Immature natural killer cell (primary cell): ENCODE measurements around the gene ZNF786. TPM values are rescaled to one million over a fixed set of nuclear protein-coding genes. Genes with fewer than 3 reads are reported as not detected.

Experiments
- DNase-seq, 3 donors: peaks; one replicate each; pipeline ENCODE4 v3.0.0; 2022; ENCODE audit warnings: mixed read lengths in 1 of 3
- H3K27ac Mint-ChIP-seq, 6 donors: one replicate each; pipeline ENCODE4 v1.8.0; 2020; ENCODE audit warnings: mixed read lengths in 6 of 6, mild to moderate bottlenecking in 5 of 6, inconsistent platforms in 4 of 6, moderate library complexity in 3 of 6
- H3K27me3 Mint-ChIP-seq, 3 donors: one replicate each; pipeline ENCODE4 v1.8.0; 2020 to 2021; ENCODE audit warnings: low read depth in 3 of 3, mild to moderate bottlenecking in 3 of 3, mixed read lengths in 3 of 3, moderate library complexity in 3 of 3, inconsistent platforms in 1 of 3
- H3K36me3 Mint-ChIP-seq, 3 donors: one replicate each; pipeline ENCODE4 v1.8.0; 2020; ENCODE audit warnings: mixed read lengths in 3 of 3, inconsistent platforms in 2 of 3, mild to moderate bottlenecking in 2 of 3
- H3K4me1 Mint-ChIP-seq, 2 donors: one replicate each; pipeline ENCODE4 v1.8.0; 2020; ENCODE audit warnings: inconsistent platforms in 2 of 2, mild to moderate bottlenecking in 2 of 2, mixed read lengths in 2 of 2, moderate library complexity in 1 of 2
- H3K4me3 Mint-ChIP-seq, 5 donors: one replicate each; pipeline ENCODE4 v1.8.0; 2020; ENCODE audit warnings: mild to moderate bottlenecking in 5 of 5, mixed read lengths in 5 of 5, inconsistent platforms in 3 of 5, moderate library complexity in 3 of 5
- H3K9me3 Mint-ChIP-seq, 6 donors: one replicate each; pipeline ENCODE4 v1.8.0; 2020; ENCODE audit warnings: mild to moderate bottlenecking in 6 of 6, mixed read lengths in 6 of 6, inconsistent platforms in 4 of 6, moderate library complexity in 3 of 6
- polyA plus RNA-seq, 3 donors: library from polyadenylated mRNA; unstranded; fragments of 300-500 nt; fragmentation: Illumina TruSeq; gene quantifications; one replicate each; pipeline ENCODE4 v1.2.3, GENCODE V29; 2021

ZNF786 gene, protein sequence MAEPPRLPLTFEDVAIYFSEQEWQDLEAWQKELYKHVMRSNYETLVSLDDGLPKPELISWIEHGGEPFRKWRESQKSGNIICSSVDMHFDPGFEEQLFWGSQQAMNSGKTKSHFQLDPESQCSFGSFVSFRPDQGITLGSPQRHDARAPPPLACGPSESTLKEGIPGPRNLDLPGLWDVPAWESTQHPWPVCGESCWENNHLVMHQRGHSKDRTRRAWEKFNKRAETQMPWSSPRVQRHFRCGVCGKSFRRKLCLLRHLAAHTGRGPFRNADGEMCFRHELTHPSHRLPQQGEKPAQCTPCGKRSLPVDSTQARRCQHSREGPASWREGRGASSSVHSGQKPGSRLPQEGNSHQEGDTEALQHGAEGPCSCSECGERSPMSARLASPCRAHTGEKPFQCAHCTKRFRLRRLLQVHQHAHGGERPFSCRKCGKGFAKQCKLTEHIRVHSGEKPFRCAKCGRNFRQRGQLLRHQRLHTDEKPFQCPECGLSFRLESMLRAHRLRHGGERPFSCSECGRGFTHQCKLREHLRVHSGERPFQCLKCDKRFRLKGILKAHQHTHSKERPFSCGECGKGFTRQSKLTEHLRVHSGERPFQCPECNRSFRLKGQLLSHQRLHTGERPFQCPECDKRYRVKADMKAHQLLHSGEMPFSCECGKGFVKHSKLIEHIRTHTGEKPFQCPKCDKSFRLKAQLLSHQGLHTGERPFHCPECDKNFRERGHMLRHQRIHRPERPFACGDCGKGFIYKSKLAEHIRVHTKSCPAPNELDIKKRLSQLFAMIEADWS
- 10 to 100 TPM in 1 of 3 donors, 1 to 10 TPM in 2; 1.1 to 15.8 (median 2.6) TPM for polyA plus RNA-seq

GRCh38 chr7:149090397-149091195 is at the start of gene ZNF786:
ZNF786 (minus strand) TSS chr7:149090718; CDS start chr7:149090640, 78 bp downstream.
- Mint-ChIP-seq H3K27ac (peak within 1 kb of the TSS; percentile 94 to 100 (median 98)), H3K4me3 (peak within 1 kb of the TSS; percentile 93 to 99 (median 99)), H3K9me3 (peaks cover 0 to 2% (median 0%) of the 10 kb centered on the region in 6 donors), H3K36me3 (peaks cover 0 to 3% (median 0%) of the 10 kb centered on the region in 3 donors), H3K4me1 (peaks cover 30 to 35% of the 10 kb centered on the region in 2 donors), H3K27me3 (peaks cover 2 to 20% (median 13%) of the 10 kb centered on the region in 3 donors)
- peak; percentile 89 to 92 (median 92) for DNase-seq

DNA sequence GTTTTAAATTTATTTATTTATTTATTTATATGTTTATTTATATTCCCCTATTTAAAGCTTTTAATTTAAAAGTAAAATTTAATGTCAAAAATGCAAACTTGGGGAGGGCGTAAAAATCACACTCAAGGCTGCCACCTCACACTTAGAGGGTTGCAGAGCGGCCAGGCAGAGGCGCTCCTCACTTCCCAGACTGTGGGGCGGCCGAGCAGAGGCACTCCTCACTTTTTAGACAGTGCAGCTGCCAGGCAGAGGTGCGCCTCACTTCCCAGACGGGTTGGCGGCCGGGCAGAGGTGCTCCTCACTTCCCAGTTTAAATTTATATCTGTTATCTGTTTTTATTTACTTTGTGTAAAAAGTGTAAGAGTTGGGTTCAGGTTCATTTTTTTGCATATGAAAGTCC is 45.6 kb upstream of the ZNF786 start:
- H3K36me3 Mint-ChIP-seq: peaks cover 2 to 15% (median 8%) of the 10 kb centered on the region in 3 donors
- no peak overlapping the region for H3K27ac Mint-ChIP-seq
- H3K9me3 Mint-ChIP-seq: peaks cover 0 to 3% (median under 1%) of the 10 kb centered on the region in 6 donors
- no peaks in the 10 kb centered on the region for H3K4me1 Mint-ChIP-seq
- H3K4me3 Mint-ChIP-seq: no peak overlapping the region
- H3K27me3 Mint-ChIP-seq: no peaks in the 10 kb centered on the region
- no peak for DNase-seq

DNA sequence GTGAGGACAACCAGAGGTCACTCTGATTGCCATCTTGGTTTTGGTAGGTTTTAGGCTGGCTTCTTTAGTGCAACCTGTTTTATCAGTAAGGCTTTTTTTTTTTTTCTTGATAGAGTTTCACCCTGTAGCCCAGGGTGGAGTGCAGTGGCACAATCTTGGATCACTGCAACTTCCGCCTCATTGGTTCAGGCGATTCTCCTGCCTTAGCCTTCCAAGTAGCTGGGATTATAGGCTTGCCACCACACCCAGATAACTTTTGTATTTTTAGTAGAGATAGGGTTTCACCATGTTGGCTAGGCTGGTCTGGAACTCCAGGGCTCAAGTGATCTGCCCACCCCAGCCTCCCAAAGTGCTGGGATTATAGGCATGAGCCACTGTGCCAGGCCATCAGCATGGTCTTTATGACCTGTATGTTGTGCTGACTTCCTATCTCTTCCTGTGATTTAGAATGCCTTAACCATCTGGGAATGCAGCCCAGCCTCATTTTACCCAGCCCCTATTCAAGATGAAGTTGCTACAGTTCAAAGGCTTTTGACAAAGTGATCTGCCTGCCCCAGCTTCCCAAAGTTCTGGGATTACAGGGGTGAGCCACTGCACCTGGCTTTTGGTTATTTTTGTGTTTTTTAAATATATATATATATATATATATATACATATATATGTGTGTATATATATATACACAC is 42.7 kb upstream of the ZNF786 start:
- no peak for DNase-seq
- Mint-ChIP-seq H3K4me3 (no peak overlapping the region), H3K36me3 (peaks cover 9 to 25% (median 19%) of the 10 kb centered on the region in 3 donors), H3K27me3 (peaks cover 0 to 4% (median 0%) of the 10 kb centered on the region in 3 donors), H3K9me3 (peaks cover 5 to 11% (median 7%) of the 10 kb centered on the region in 6 donors), H3K27ac (no peak overlapping the region), H3K4me1 (peaks cover 0 to 2% of the 10 kb centered on the region in 2 donors)

DNA sequence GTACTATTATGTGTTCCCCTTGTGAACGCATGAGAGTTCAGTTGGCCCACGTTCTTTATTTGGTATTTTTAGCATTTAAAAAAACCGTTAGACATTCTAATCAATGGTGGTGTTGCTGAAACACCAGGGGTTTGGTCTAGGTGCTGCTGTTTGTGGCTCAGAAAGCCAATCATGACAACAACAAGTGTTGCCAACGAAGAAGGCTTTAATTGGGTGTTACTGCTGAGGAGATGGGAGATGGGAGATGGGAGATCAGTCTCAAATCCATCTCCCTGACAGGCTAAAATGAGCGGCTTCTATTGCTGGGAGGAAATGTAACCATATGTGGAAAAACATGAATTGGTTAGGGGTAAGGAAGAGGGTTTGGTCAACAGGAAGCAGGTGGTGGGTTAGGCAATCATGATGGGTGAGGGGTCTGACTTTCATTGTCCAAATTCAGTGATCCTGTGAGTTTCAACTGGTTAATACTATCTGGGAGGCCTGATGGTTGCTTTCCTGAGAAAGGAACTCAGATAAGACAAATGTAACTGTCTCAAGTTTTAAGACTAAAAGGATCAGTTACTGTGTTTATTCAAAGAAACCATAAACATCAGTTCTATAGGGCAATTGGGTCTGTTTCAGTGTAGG is 40.2 kb upstream of the ZNF786 start:
- peaks cover 5 to 11% (median 7%) of the 10 kb centered on the region in 6 donors for H3K9me3 Mint-ChIP-seq
- peaks cover 9 to 25% (median 19%) of the 10 kb centered on the region in 3 donors for H3K36me3 Mint-ChIP-seq
- H3K4me3 Mint-ChIP-seq: peak overlapping the region in 1 of 5 donors; percentile 4
- H3K27ac Mint-ChIP-seq: peak overlapping the region in 1 of 6 donors; percentile 0
- DNase-seq: no peak
- H3K4me1 Mint-ChIP-seq: peaks cover 11 to 16% of the 10 kb centered on the region in 2 donors
- H3K27me3 Mint-ChIP-seq: peaks cover 8 to 19% (median 14%) of the 10 kb centered on the region in 3 donors

GRCh38 chr7:149126662-149127266 is 36.2 kb upstream of the ZNF786 start:
- H3K4me3 Mint-ChIP-seq: peak overlapping the region; percentile 98 to 100 (median 99)
- peaks cover 9 to 24% (median 17%) of the 10 kb centered on the region in 3 donors for H3K27me3 Mint-ChIP-seq
- H3K9me3 Mint-ChIP-seq: peaks cover 5 to 11% (median 7%) of the 10 kb centered on the region in 6 donors
- peaks cover 21 to 28% of the 10 kb centered on the region in 2 donors for H3K4me1 Mint-ChIP-seq
- DNase-seq: peak; percentile 63 to 65 (median 63)
- H3K36me3 Mint-ChIP-seq: peaks cover 9 to 17% (median 15%) of the 10 kb centered on the region in 3 donors
- H3K27ac Mint-ChIP-seq: peak overlapping the region; percentile 95 to 99 (median 98)

GRCh38 chr7:149125863-149126661 is 35.5 kb upstream of the ZNF786 start, which contains the start of gene ZNF425:
ZNF425 (minus strand) TSS chr7:149126324; CDS start chr7:149126213, 111 bp downstream.
- peaks cover 21 to 28% of the 10 kb centered on the region in 2 donors for H3K4me1 Mint-ChIP-seq
- H3K9me3 Mint-ChIP-seq: peaks cover 5 to 7% (median 7%) of the 10 kb centered on the region in 6 donors
- H3K27ac Mint-ChIP-seq: peak within 1 kb of the TSS; percentile 95 to 99 (median 98)

DNA sequence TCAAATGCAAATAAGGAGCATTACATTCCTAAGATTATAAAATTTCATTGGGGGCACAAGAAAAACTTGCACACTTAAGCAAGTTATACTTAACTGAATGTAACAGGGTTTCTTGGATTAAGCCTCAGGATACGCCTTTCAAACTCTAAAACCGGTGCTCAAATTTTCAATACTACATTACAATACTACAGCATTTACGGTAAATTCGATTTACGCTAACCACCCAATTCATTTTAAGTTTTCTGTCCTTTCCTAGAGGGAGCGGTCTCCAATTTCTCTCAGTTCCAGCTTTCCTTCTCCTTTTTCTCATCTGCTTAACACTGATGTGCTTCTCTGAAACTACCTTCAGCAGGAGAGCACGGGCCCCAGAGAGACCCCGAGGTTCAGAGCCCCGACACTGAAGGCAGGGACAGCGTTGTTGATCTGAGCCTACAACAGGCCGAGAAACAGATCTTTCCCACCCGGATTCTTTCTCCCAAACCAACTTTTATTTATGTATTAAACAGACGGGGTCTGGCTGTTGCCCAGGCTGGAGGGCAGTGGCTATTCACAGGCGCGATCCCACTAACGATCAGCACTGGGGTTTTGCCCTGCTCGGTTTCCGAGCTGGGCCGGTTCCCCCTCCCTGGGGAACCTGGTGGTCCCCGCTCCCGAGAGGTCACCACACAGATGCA is 34.8 kb upstream of the ZNF786 start:
- Mint-ChIP-seq H3K4me3 (peak overlapping the region; percentile 98 to 100 (median 99)), H3K27me3 (peaks cover 11 to 21% (median 17%) of the 10 kb centered on the region in 3 donors), H3K4me1 (peaks cover 21 to 28% of the 10 kb centered on the region in 2 donors), H3K27ac (peak overlapping the region; percentile 83 to 99 (median 98)), H3K9me3 (peaks cover 0 to under 1% (median 0%) of the 10 kb centered on the region in 6 donors), H3K36me3 (peaks cover 0 to 3% (median 2%) of the 10 kb centered on the region in 3 donors)
- DNase-seq: no peak

More at GRCh38 chr7:149125863-149126661, 35.5 kb upstream of the ZNF786 start, which contains the start of gene ZNF425:
- peak; percentile 92 to 93 (median 92) for DNase-seq
- peak within 1 kb of the TSS; percentile 98 to 100 (median 99) for H3K4me3 Mint-ChIP-seq
- peaks cover 7 to 10% (median 10%) of the 10 kb centered on the region in 3 donors for H3K36me3 Mint-ChIP-seq
- H3K27me3 Mint-ChIP-seq: peaks cover 11 to 24% (median 17%) of the 10 kb centered on the region in 3 donors

DNA sequence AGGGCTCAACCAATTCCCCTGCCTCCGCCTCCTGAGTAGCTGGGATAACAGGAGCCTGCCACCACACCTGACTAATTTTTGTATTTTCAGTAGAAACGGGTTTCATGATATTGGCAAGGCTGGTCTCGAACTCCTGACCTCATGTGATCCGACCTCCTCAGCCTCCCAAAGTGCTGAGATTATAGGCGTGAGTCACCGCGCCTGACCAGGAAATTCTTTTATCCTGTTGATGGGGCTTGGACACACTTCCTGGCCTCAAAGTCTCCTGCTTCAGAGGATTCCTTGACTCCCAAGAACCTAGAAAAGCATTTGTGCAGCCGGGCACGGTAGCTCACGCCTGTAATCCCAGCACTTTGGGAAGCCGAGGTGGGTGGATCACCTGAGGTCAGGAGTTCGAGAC is 19.5 kb upstream of the ZNF786 start:
- no peak overlapping the region for H3K27ac Mint-ChIP-seq

GRCh38 chr7:149104749-149105148 is 14.2 kb upstream of the ZNF786 start:
- no peak for DNase-seq
- H3K4me1 Mint-ChIP-seq: no peaks in the 10 kb centered on the region
- H3K27me3 Mint-ChIP-seq: peaks cover 0 to 2% (median 2%) of the 10 kb centered on the region in 3 donors
- no peaks in the 10 kb centered on the region for H3K9me3 Mint-ChIP-seq
- no peak overlapping the region for H3K27ac Mint-ChIP-seq
- H3K36me3 Mint-ChIP-seq: peaks cover 4 to 9% (median 5%) of the 10 kb centered on the region in 3 donors
- H3K4me3 Mint-ChIP-seq: no peak overlapping the region

More for the DNA sequence above, 19.5 kb upstream of the ZNF786 start:
- Mint-ChIP-seq H3K4me3 (no peak overlapping the region), H3K4me1 (no peaks in the 10 kb centered on the region), H3K36me3 (peaks cover 0 to 6% (median 0%) of the 10 kb centered on the region in 3 donors), H3K9me3 (no peaks in the 10 kb centered on the region), H3K27me3 (peaks cover 0 to 3% (median 0%) of the 10 kb centered on the region in 3 donors)
- DNase-seq: no peak

GRCh38 chr7:149104214-149104613 is 13.7 kb upstream of the ZNF786 start:
- DNase-seq: no peak
- Mint-ChIP-seq H3K4me3 (no peak overlapping the region), H3K9me3 (no peaks in the 10 kb centered on the region), H3K36me3 (peaks cover 4 to 9% (median 5%) of the 10 kb centered on the region in 3 donors), H3K27me3 (peaks cover 0 to 2% (median 2%) of the 10 kb centered on the region in 3 donors), H3K27ac (no peak overlapping the region), H3K4me1 (no peaks in the 10 kb centered on the region)
